A204.1 (cell line): ENCODE measurements around the gene KCTD15.

ENCODE experiments used
- FAIRE-seq: peaks from 2 replicates; lab custom pipeline; 2012; peaks lifted over from hg19 to GRCh38; lab: Jason Lieb, UNC

The KCTD15 gene

DNA sequence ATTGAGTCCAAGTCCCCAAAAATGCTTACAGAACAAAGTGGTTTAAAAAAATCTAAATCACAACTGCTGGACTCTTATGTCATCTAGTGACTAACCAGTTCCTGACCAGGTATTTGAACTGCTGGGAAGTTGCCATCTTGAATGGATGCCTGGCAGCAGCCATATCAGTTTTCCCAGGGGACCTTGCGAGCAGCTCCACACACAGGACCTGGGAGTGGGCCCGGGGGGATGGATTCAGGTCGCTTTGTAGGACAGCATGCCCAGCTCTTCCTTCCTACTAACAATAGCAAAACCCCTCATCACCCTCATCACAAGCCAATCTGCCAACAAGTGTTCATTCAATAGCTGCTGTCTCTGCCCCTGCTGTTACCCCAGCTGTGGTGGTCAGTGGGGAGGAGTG, 65.3 kb downstream of the KCTD15 start:
- no peak for FAIRE-seq

DNA sequence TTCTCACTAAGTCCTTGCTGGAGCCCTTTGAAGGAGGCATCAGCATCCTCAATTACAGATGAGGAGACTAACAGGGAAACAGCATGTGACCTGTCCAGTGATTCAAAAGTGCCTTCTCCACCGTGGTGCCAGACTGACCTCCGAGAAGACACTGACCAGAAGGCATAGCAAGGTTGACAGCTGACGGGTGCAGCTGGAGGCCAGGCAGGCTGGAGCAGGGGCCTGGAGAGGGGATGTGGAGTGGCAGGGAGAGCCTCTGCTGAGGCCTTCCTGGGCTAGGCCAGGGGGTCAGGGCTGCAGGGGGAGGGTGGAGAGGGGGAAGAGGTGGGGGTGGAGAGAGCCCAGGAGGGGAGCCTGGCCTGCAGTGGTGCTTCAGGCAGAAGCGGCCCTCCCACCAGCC, 66.3 kb downstream of the KCTD15 start:
- no peak for FAIRE-seq

DNA sequence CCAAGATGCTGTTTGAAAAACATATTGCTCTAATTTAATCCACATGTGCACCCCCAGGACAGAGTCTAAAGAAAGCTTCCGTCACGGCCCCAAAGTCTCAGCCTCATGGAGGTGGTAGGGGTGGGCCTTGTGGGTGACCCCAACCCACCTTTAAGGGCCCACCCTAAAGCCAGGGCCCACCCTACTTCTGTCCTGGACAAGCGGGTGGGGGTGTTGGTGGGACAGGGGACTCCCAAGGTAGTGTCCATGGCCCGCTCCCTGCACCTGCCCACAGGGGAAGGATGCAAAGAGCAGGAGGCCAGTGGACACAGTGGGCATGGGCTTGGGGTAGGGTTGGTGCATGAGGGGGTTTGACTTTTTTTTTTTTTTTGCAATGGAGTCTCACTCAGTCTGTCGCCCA, 66.8 kb downstream of the KCTD15 start:
- no peak for FAIRE-seq

DNA sequence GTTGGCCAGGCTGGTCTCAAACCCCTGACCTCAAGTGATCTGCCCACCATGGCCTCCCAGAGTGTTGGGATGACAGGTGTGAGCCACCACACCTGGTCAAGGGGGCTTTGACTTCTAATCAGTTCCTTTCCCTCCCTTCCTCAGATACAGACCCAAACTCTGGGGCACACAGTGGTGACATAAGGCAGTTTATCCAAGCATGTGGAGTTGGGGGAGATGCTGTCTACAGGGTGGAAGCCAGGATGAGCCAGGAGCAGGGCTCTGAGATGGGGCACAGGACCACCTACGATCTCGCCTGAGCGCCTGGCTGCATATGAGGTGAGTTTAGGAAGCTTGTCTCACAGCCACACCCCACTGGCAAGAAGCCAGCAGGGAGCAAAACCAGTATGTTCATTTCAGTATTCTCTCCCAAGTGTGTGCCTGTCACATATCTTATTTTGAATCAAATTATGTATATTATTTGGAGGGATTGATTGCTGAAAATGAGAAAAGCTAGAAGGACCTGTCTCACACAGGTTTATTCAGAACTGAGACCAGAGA, 67.7 kb downstream of the KCTD15 start:
- FAIRE-seq: no peak

DNA sequence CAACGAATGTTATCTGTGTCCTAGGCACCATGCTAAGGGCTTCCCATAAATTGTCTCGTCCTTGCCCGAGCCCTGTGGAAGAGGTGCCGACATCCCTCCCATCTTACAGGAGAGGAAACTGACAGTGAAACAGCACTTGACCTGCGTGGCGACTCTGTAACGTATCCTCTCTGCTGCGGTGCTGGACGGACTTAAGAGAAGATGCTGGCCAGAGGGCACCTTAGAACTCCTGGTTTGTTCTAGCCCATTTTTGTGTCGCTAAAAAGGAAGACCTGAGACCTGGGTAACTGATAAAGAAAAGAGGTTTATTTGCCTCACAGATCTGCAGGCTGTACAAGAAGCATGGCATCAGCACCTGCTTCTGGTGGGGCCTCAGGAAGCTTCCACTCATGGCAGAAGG, 68.6 kb downstream of the KCTD15 start:
- no peak for FAIRE-seq
